Urinary bladder (tissue), 4 donors: ENCODE data around the gene THSD7B. TPM values are rescaled to one million over a fixed set of nuclear protein-coding genes. Genes with fewer than 3 reads are reported as not detected.

Source experiments
- DNase-seq: peaks from one replicate; pipeline ENCODE4 v3.0.0-alpha.2; 2015; ENCODE audit errors: extremely low spot score
- H3K27ac ChIP-seq: one replicate; pipeline ENCODE4 v1.5.1; 2013; ENCODE audit warnings: low read depth, mild to moderate bottlenecking, moderate library complexity
- H3K36me3 ChIP-seq: one replicate; pipeline ENCODE4 v1.6.1; 2013; ENCODE audit warnings: mild to moderate bottlenecking, moderate library complexity; ENCODE audit not compliant: insufficient read depth
- H3K4me1 ChIP-seq: one replicate; pipeline ENCODE4 v1.6.1; 2013; ENCODE audit warnings: mild to moderate bottlenecking, moderate library complexity; ENCODE audit not compliant: insufficient read depth
- H3K4me3 ChIP-seq: one replicate; pipeline ENCODE4 v1.5.1; 2013; ENCODE audit warnings: low read depth, low read length
- WGBS: extraction: QIAGEN DNeasy Blood & Tissue Kit; methylation state at CpG from one replicate; pipeline ENCODE4 v1.1.7; 2013; 5-methylcytosine and 5-hydroxymethylcytosine counted together
- polyA plus RNA-seq: library from polyadenylated mRNA; stranded (reverse); fragments of 200-250 nt; gene quantifications from one replicate; pipeline ENCODE4 v1.2.3, GENCODE V29; 2013
- total RNA-seq: library from RNA; depleted of rRNA; stranded (reverse); fragments of >200 nt; gene quantifications from one replicate; pipeline ENCODE4 v1.2.3, GENCODE V29; 2014
- donor health status: healthy with polysubstance abuse.
- donor health status: healthy.

The THSD7B gene
- total and polyA plus RNA-seq, 2 donors = 0.11 to 4.0 TPM

GRCh38 chr2:136994793-136995192 is 229.4 kb downstream of the THSD7B start:
- H3K36me3 ChIP-seq = no peaks in the 10 kb centered on the region
- H3K4me3 ChIP-seq = no peak overlapping the region
- H3K4me1 ChIP-seq = no peaks in the 10 kb centered on the region
- H3K27ac ChIP-seq = no peak overlapping the region
- no peak for DNase-seq
- 71% methylated on average over 1 of the region's 1 CpG for WGBS

GRCh38 chr2:136997557-136997956 is 232.2 kb downstream of the THSD7B start:
- 93% methylated on average over 1 of the region's 1 CpG for WGBS
- Histone ChIP-seq H3K27ac (no peak overlapping the region), H3K36me3 (no peaks in the 10 kb centered on the region), H3K4me3 (no peak overlapping the region), H3K4me1 (no peaks in the 10 kb centered on the region)
- no peak for DNase-seq

- no peaks in the 10 kb centered on the region for H3K36me3 ChIP-seq
- WGBS = 61% methylated on average over 2 of the region's 2 CpGs
- DNase-seq = no peak
- H3K4me1 ChIP-seq = no peaks in the 10 kb centered on the region
- no peak overlapping the region for H3K27ac ChIP-seq
- H3K4me3 ChIP-seq = no peak overlapping the region
These were observed 235.5 kb downstream of the THSD7B start for GRCh38 chr2:137000811-137001210.

- Histone ChIP-seq H3K4me3 (no peak overlapping the region), H3K36me3 (no peaks in the 10 kb centered on the region), H3K27ac (no peak overlapping the region), H3K4me1 (no peaks in the 10 kb centered on the region)
- 78% methylated on average over 1 of the region's 1 CpG for WGBS
- no peak for DNase-seq
These were observed 237.6 kb downstream of the THSD7B start for GRCh38 chr2:137002896-137003295.

GRCh38 chr2:137005210-137005609 is 239.9 kb downstream of the THSD7B start:
- H3K36me3 ChIP-seq = no peaks in the 10 kb centered on the region
- DNase-seq = no peak
- H3K4me1 ChIP-seq = no peaks in the 10 kb centered on the region
- H3K27ac ChIP-seq = no peak overlapping the region
- no peak overlapping the region for H3K4me3 ChIP-seq
- WGBS = 76% methylated on average over 2 of the region's 2 CpGs

GRCh38 chr2:137007938-137008337 is 242.6 kb downstream of the THSD7B start:
- no peak overlapping the region for H3K4me3 ChIP-seq
- no peak for DNase-seq
- no peaks in the 10 kb centered on the region for H3K4me1 ChIP-seq
- no peak overlapping the region for H3K27ac ChIP-seq
- H3K36me3 ChIP-seq = no peaks in the 10 kb centered on the region

GRCh38 chr2:137009953-137010352 is 244.6 kb downstream of the THSD7B start:
- 67% methylated on average over 2 of the region's 2 CpGs for WGBS
- no peaks in the 10 kb centered on the region for H3K4me1 ChIP-seq
- DNase-seq = no peak
- H3K27ac ChIP-seq = no peak overlapping the region
- H3K4me3 ChIP-seq = no peak overlapping the region
- H3K36me3 ChIP-seq = no peaks in the 10 kb centered on the region

GRCh38 chr2:137020452-137021196 is 255.3 kb downstream of the THSD7B start:
- Histone ChIP-seq H3K4me3 (no peak overlapping the region), H3K36me3 (no peaks in the 10 kb centered on the region), H3K4me1 (no peaks in the 10 kb centered on the region), H3K27ac (no peak overlapping the region)
- no peak for DNase-seq
- 84% methylated on average over 11 of the region's 11 CpGs for WGBS

- Histone ChIP-seq H3K4me1 (no peaks in the 10 kb centered on the region), H3K27ac (no peak overlapping the region), H3K4me3 (no peak overlapping the region), H3K36me3 (no peaks in the 10 kb centered on the region)
- no peak for DNase-seq
- WGBS = 81% methylated on average over 3 of the region's 3 CpGs
These were observed 256.4 kb downstream of the THSD7B start for GRCh38 chr2:137021763-137022162.

GRCh38 chr2:137023205-137023604 is 257.9 kb downstream of the THSD7B start:
- Histone ChIP-seq H3K27ac (no peak overlapping the region), H3K4me1 (no peaks in the 10 kb centered on the region), H3K4me3 (no peak overlapping the region), H3K36me3 (no peaks in the 10 kb centered on the region)
- 75% methylated on average over 2 of the region's 2 CpGs for WGBS
- DNase-seq = no peak

- H3K4me3 ChIP-seq = no peak overlapping the region
- H3K4me1 ChIP-seq = no peaks in the 10 kb centered on the region
- DNase-seq = no peak
- no peak overlapping the region for H3K27ac ChIP-seq
- H3K36me3 ChIP-seq = no peaks in the 10 kb centered on the region
- WGBS = 92% methylated on average over 4 of the region's 4 CpGs
These were observed 266.4 kb downstream of the THSD7B start for GRCh38 chr2:137031731-137032130.

- DNase-seq = no peak
- H3K36me3 ChIP-seq = no peaks in the 10 kb centered on the region
- H3K4me1 ChIP-seq = no peaks in the 10 kb centered on the region
- no peak overlapping the region for H3K27ac ChIP-seq
- 90% methylated on average over 1 of the region's 1 CpG for WGBS
- no peak overlapping the region for H3K4me3 ChIP-seq
These were observed 271.3 kb downstream of the THSD7B start for GRCh38 chr2:137036619-137037018.

GRCh38 chr2:137039482-137040152 is 274.3 kb downstream of the THSD7B start:
- no peak overlapping the region for H3K27ac ChIP-seq
- no peaks in the 10 kb centered on the region for H3K36me3 ChIP-seq
- 54% methylated on average over 2 of the region's 2 CpGs for WGBS
- no peaks in the 10 kb centered on the region for H3K4me1 ChIP-seq
- DNase-seq = no peak
- H3K4me3 ChIP-seq = no peak overlapping the region

- H3K27ac ChIP-seq = no peak overlapping the region
- 61% methylated on average over 5 of the region's 5 CpGs for WGBS
- no peak overlapping the region for H3K4me3 ChIP-seq
- no peak for DNase-seq
- H3K4me1 ChIP-seq = no peaks in the 10 kb centered on the region
- H3K36me3 ChIP-seq = no peaks in the 10 kb centered on the region
These were observed 282.0 kb downstream of the THSD7B start for GRCh38 chr2:137047369-137047768.
